GM18498 (cell line): Measurements from ENCODE around the gene LRP1B.

ENCODE experiments used
- ATAC-seq: cut with Tn5 transposase; IDR thresholded peaks from one replicate; pipeline ENCODE4 v1.9.1; 2021; ENCODE audit warnings: mild to moderate bottlenecking, moderate library complexity; ENCODE audit not compliant: unreplicated experiment

The LRP1B gene

DNA sequence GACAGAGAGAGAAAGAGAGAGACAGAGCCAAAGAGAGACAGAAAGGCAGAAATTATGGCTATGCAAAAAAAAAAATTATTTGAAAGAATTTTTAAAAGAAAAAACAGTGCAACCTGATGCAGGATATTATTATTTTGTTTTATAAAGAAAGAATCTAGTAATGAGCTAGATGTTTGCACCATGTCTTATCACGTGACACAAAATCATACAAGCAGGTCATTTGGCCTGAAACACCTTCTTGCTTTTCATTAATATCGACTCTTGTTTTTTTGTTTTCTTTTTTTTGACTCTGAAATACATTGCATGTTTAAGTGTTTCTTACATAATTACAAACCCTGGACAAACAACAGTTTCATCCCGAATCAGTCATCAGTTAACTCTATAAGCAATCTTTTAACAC, 606.0 kb downstream of the LRP1B start:
- no peak for ATAC-seq

DNA sequence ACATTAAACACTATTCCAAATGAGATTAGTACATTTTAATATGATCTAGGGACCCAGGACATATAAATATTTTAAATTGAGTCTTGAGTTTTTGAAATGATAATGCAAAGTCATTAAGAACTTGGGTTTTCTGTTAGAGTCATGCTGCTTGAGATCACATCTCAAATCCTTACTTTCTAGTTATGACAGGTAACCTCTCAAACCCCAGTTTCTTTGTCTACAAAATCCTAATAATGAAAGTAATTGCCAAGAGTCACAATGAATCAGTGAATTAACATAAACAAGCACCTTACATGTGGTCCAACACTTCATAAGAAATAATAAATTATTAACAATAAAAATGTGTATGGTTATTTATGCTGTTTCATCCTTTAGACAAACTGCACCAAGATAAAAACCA, 607.6 kb downstream of the LRP1B start:
- no peak for ATAC-seq

DNA sequence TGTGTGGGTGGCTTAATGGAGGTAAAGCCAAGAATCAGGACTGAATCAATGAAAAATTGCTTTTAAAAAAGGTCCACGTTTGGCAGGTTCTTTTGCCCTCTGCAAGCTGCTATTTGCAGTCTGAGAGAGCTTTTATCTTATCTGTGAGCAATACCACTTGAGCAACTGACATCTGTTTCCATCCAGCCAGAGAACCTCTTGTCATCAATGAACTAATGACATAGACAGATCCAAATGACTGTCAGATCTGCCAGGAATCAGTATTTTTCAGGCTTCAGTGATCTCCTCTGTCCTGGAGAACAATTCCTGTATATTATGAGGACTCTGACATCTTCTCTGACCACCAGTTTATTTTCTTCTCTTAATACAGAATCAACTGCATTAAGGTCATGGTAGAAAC, 608.1 kb downstream of the LRP1B start:
- ATAC-seq: no peak

DNA sequence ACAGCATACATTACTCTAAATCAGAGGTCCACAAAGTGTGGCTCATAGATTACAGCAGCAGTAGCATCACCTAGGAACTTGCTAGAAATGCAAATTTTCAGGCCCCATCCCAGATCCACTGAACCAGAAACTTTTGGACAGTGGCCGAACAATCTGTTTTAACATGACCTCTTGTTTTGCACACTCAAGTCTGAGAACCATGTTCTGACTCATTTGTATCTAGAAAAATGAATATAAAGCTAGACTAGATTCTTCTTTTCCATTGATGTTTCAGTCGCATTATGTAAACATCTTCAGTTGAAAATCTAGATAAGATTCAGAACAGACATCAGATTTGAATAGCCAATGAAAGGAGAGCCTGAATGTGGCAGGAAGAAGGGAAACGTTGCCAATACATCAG, 608.8 kb downstream of the LRP1B start:
- no peak for ATAC-seq

DNA sequence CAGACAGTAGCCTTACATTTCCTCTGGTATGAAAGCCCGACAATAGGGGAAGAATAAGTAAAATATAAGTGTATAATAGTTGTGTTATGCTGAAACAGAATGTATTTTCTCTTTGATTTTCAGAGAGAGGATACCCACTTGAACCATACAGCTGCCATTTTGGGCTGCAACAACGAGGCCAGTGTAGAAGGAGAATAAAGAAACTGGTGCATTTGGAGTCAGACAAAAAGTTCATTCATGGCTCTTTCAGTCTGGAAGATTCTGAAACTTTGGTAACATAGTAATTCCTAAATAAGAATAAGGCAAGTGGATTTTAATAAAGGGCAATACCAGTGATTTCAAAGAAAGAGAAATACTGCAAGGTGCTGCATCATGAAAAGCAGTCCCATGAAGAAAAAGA, 610.9 kb downstream of the LRP1B start:
- no peak for ATAC-seq

DNA sequence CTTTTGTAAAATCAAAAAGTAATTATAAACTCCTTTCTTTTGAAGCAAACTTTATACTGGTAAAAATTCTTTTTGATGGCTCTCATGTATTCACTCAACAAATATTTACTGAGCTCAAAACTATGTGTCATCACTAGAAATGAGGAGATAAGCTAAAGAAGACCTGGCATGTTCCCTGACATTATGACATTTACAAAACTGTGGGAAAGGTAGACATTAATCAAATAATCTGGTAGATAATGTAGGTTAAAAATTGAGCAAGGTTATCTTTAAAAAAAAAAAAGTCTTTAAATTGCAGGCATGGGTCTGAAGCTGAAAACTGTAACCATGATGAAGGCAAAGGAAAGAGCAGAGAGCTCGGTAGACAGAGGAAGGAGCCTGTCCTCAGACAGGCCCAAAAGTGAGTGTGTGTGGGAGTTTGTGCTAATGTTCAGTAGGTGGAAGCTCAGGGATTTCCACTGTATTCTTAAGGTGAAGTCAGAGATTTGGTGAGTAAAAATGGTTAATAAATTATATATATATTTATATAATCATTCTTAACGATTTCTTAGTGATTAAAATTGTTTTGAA, 612.9 kb downstream of the LRP1B start:
- no peak for ATAC-seq

DNA sequence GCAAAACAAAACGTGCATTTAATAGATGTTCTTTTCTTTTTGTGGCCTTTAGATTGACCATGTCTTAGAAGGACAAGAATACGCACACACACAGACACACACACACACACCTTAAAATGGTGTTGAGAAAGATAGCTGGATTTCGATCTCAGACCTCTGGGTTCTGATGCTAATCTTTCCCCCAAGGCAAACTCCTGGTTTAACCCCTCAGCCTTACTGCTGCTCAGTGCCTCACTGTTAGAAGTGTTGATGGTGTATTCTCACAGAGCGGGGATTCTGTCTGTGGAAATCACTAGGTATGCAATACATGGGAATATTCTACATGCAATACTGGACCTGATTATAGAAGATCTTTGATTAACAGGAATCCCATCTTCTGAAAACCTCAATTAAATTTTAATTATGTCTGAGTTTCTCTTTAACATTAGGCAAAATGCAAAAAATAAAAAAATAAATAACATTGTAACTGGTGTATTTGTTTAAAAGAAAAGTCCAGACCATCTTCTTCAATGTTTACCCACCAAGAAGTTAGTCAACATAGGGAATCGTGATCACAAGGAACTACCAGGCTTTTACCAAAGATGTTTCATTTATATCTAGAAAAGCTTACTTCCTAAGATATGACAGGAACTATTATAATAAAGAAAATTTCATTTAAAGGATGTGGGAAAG, 613.5 kb downstream of the LRP1B start:
- no peak for ATAC-seq

DNA sequence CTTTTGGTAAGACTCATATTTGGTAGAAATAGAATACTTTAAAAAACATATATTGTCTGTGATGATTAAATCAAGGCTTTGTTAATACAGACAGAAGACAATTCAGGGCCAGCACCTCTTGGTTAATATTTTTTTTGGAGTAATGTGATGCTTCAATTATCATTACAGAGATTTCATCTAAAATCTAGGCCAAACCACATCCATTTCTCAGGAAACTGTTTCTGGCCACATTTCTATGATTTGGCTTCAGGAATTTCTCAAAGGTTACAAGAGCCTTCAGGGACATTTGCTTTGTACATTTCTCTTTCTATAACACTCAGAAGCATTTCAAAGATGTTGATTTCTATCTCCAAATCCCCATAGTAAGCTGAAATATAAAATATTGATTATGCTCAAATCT, 614.9 kb downstream of the LRP1B start:
- no peak for ATAC-seq

DNA sequence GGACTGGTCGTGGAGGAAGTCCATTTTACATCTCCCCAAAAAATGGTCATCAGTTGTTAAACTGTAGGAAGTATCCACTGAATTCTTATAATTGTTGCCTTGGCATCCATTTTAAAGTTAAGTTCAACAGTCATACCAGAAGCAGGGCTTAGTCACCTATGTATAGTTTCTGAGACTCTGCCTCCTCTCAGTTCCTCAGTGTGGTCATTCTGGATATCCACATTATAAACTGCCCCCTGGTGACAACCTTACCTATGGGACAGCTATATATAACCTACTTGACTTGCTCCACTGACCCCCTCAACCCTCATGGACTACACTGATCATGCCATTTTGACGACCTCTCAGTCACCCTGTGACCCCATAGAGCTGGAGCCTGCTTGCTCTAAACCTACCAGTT, 617.0 kb downstream of the LRP1B start:
- peak; percentile 99 for ATAC-seq

DNA sequence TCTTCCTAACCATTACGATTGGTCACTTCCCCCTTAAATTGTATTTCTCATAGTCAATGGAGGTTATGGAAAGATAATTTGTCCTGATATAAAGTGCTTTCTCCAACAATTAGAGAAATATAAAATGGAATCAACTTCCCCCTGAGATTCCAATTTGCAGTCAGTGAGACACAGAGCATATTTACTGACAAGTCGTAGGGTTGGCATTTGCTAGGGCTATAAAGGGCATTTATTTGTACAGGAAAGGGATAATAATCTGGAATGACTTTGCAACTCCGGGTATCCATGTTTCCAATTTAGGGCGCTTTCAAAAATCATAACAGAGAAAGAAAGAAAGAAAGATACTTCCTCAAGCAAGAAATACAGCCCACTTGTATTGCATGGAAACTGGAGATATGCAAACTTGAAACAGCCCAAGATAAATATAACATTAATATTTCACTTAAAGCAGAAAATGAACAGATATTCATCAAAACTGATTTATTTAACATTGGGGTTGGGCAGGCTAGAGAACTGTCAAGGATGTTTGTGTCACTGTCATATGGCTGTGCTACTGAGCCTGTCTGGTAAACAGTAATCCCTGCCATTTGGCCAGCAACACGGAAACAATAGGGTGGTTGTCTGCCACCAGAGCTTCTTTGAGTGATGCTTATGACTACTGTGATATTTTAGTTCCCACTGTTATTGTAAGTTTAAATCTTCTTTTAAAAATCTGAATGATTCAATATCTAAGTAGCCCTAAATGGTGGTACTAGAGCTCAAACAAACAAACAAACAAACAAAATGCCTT, 621.8 kb downstream of the LRP1B start:
- ATAC-seq: no peak

DNA sequence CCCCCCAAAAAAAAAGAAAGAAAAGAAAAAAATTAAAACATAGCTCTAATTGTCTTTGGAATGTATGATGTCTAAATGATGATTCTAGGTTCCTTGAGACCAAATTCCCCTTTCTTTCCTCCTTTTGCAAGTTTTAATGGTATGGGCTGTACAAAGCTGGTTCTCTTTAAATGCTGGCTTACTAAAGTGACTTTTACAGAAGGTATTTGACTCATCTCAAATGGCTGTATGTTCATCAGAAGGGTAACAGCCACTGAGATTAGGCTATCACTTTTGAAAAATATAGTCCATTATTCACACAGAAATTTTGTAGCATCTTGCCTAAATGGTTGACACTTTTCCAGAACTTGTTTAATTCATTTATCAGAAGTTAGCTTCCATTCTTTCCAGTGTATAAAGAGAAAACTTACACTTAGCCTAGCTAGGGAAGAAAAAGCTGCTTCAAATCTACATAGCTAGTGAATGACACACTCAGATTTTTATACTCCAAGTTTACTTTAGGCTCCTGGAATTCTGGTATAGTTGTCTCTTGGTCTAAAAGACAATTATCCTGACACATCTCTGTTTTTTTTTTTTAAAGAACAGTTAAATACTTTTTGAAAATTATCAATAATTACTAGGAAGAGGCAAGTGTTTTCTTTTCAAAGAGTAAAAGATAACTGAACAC, 622.6 kb downstream of the LRP1B start:
- no peak for ATAC-seq

DNA sequence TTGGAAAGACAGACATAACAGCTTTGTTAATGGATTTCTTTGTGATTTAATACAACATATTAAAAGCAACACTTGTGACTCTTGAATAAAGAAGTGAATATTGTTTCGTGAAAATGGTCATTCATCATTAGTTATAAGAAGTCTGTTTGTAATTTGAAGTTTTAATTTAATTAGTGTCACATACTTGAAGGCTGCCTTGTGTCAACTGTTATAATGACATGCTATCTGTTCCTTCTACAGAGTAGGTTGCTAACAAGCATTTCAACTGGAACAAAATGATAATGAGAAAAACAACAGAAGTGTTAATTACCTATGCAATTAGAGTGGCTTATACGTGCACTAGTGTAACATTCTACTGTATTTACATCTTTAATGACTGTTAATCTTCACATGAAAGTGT, 624.7 kb downstream of the LRP1B start:
- ATAC-seq: no peak

DNA sequence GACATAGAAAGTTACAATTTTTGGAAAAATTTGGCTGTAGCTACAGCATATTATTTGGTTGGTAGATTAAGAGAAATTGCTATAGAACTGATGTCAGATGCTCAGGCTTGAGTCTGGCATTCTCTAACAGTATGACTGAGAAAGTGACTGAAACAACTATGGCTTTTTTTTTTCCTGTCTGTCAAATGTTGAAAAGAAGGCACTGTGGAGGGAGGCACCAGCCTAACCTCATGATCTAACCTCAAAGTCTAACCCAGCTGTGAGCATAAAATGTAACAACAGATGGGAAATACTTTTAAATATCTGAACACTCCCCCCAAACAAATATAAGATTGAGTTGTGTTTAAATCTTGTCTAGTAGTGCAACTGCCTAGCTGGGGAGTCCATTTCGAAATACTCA, 629.1 kb downstream of the LRP1B start:
- ATAC-seq: no peak

DNA sequence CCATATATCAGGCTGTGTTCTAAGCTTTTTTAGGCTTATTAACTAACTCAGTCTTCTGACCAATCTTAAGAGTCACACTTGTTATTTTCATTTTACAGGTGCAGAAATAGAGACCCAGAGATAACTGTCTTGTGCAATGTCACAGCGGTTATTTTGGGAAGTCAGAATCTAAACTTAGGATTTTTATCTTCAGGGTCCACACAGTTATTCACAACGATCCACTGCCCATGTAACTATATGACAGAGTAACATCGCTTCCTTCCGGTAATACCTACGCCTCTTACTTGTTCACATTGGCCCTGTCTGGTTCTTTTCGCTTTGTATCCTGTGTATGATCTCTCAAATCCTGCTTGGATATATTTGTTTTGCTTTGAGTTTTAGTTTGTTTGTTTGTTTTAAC, 631.7 kb downstream of the LRP1B start:
- ATAC-seq: no peak

DNA sequence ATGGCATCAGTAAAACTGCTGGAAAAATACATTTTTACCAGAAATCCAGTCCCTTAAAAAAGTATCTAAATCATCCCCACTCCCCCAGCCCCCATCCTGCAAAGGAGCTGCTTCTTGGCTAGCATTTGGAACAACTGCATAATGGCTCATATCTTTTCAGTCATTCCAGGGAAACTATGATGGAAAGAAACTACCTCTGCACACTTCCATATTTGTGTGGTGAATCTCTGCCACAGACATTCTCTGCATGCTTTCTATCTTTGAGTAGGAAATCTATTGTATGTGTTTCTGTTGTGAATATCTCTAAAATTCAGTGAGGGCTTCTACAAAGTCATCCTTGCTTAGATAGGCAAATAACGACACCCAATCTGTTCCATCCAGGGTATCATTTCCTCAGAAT, 632.3 kb downstream of the LRP1B start:
- no peak for ATAC-seq

DNA sequence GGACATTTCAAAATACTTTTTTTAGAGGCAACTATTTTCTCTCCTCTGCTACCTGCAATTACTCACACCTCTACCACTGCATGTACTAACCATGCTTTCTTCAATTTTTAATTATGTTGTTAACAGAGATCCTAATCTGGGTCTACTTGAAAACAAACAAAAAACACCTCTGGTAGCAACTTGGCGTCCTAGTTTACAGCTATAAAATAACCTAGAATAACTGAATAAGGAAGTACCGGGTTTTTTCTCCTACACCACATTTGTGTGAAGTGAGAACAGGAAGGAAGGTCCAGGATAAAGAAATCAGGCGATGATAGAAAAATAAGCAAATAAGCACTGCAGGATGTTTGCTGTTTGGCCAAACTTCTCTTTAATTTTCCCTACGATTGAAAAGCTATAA, 633.5 kb downstream of the LRP1B start:
- ATAC-seq: no peak

DNA sequence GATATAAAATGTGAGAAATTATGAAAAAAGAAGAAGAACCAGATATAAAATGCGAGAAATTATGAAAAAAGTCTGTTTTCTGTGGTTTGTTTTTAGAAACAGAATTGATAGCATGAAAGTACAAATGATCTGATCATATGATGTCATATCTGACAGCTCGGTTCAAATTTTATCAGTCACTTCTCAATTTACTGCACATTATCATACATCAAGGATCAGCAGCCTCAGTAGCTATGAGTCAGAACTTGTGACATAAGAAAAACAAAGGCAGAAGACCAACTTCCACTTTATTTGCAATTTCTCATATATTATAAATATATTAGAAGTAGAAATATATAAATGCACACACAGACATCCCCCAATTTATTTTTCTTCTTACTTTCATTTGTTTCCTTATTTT, 634.0 kb downstream of the LRP1B start:
- no peak for ATAC-seq

DNA sequence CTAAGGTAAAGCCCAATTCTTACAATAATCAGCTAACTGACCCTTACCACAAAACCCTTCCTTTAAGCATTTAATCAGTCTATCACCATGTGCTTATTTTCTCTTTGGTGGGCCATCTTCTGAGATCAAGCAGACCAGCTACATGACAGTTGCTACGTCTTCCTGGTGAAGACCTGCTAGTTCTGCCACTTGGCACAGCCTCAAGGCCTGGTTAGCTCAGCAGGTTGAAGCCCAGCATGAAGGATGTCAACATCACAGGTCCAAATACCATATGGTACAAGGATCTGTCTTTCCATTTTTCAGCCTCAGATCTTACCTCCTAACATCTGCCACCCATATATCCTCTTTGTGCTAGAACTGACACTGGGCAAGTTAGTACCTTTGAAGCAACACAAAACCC, 636.9 kb downstream of the LRP1B start:
- ATAC-seq: no peak

DNA sequence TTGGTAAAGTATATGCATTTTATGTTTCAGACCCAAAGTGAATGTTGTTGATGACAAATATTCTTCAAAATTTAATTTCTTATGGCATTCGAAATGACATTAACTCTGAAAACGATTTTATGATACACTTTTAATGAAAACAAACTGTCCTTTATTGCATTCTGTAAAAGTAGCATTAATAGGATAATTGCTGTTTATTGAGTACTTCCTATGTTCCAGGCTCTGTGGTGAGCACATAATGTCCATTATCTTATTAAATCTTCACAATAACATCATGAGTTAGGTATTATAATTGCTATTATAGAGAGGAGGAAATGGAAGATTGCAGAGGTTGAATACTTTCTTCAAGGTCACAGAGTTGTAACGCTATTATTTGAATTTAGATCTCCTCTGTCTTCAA, 638.0 kb downstream of the LRP1B start:
- ATAC-seq: no peak

DNA sequence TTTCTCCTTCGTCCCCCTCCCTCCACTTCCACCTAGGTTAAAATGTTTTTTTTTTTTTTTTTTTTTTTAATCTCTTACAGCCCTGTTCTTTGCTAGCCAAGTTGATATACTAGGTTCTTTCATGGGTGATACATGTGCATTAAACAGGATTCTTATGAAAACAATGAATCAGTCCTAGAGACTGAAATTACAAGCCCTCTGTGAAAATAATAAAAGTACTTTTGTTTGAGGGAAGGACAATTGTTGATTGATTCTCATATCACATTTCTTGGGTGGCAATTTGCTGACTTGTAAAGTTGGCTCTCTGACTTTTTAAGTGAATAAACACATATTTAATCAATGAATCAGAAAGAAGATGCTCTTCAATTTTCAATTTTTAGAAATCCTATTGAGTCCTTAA, 639.9 kb downstream of the LRP1B start:
- no peak for ATAC-seq

DNA sequence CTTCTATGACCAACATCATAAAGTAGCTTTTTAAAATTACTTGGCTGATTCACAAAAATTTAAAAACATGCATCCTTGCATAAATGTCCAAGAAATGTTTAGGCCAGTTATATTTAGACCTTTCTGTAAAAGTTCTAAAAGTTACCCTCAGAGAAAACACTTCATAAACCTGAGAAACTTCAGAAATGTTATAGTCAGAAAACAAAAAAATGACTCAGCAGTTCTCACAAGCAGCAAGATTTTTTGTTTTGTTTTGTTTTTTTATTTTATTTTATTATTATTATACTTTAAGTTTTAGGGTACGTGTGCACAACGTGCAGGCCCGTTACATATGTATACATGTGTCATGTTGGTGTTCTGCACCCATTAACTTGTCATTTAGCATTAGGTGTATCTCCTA, 648.1 kb downstream of the LRP1B start:
- ATAC-seq: no peak

DNA sequence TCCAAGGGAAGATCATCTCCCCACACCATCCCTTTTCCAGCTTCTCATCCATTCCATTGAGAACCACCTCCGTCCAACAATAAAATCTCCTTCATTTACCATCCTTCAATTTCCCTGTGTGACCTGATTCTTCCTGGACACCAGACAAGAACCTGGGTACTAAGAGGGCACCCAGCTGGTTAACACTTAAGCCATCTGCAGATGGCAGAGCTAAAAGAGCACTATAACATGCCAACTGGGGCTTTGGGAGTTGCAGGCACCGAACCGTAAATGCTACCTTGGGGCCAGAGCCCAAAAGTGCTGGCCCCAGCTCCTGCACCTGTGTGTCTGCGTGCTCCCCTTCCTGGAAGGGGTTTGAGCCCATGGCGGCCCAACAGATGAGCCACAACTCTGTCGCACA, 655.0 kb downstream of the LRP1B start:
- ATAC-seq: no peak
